Ovary (tissue), 10 donors: Measurements from ENCODE around the gene ZNF772. TPM values are rescaled to one million over a fixed set of nuclear protein-coding genes. Genes with fewer than 3 reads are reported as not detected.
"Not testable (repeated sequence)": the region's sequence is repeated elsewhere in the genome, so short reads cannot be mapped to it uniquely, and the experiment has no call there.

Source experiments
- DNase-seq, 5 donors: peaks; one replicate each; pipeline ENCODE4 v3.0.0-alpha.2; 2019 to 2020
- H3K27ac ChIP-seq, 2 donors: fragments of 200-600 bp; one replicate each; pipeline versions ENCODE4 v1.5.1 to v1.8.0; 2019 to 2022
- H3K27me3 ChIP-seq: fragments of 200-600 bp; one replicate; pipeline ENCODE4 v1.8.0; 2022
- H3K36me3 ChIP-seq: fragments of 200-600 bp; sonication (generic); one replicate; pipeline ENCODE4 v1.5.1; 2019
- H3K4me1 ChIP-seq: one replicate; pipeline ENCODE4 v1.8.1; 2013; ENCODE audit warnings: mild to moderate bottlenecking, moderate library complexity; ENCODE audit not compliant: insufficient read depth
- H3K4me3 ChIP-seq: fragments of 200-600 bp; sonication (generic); one replicate; pipeline ENCODE4 v1.5.1; 2017
- H3K9me3 ChIP-seq, 2 donors: fragments of 200-600 bp in 1 of 2; sonication (generic) in 1 of 2; one replicate each; pipeline versions ENCODE4 v1.5.1 to v1.8.1; 2013 to 2019; ENCODE audit warnings: mild to moderate bottlenecking in 1 of 2, moderate library complexity in 1 of 2
- EP300 ChIP-seq: sonication (generic); formaldehyde crosslinking; IDR thresholded peaks from one replicate; pipeline ENCODE4 v1.6.1; 2017; ENCODE audit warnings: antibody characterized with exemption
- POLR2A ChIP-seq: fragments of 450-650 bp; IDR thresholded peaks from one replicate; pipeline ENCODE4 v1.6.1; 2017; ENCODE audit warnings: antibody characterized with exemption, mild to moderate bottlenecking, moderate library complexity
- WGBS, 3 donors: extraction: QIAGEN DNeasy Blood & Tissue Kit in 1 of 3; methylation state at CpG; one replicate each; pipeline versions ENCODE4 v1.1.5 to v1.1.7; 2013 to 2017; 5-methylcytosine and 5-hydroxymethylcytosine counted together
- intact Hi-C, 4 donors: fragments of 100-400 bp; cut with DNase I; formaldehyde crosslinking; loops; one replicate each; pipeline versions ENCODE4 v1.11.0 to v1.15.1; 2022 to 2023
- long read RNA-seq, 3 donors: library from polyadenylated mRNA in 2 of 3; unstranded in 2 of 3; transcript quantifications; one replicate each; pipeline ENCODE4 v2.0.0 and lab custom pipeline, GENCODE V29; 2021 to 2026
- polyA plus RNA-seq, 2 donors: library from polyadenylated mRNA; stranded (reverse); fragments of 200-250 nt in 1 of 2; fragments of 350-450 nt in 1 of 2; fragmentation: Illumina TruSeq in 1 of 2; extraction: RNeasy Lipid Tissue Mini Kit (QIAGEN cat#74804) in 1 of 2; gene quantifications; one replicate each; pipeline ENCODE4 v1.2.3, GENCODE V29; 2013 to 2014
- total RNA-seq, 7 donors: library from RNA; depleted of rRNA in 2 of 7; stranded (reverse); fragments of >200 nt in 2 of 7; fragmentation: NEBNext Ultra II Directional in 3 of 7; extraction: Animal tissue kit (Norgen Biotek cat#: 25700) in 3 of 7; gene quantifications; one replicate each; pipeline versions ENCODE4 v1.1.0 to v1.2.4, GENCODE V29; 2016 to 2023
- TF ChIP-seq, protein P1 (sequence below), 3 donors: fragments of 450-650 bp in 2 of 3; fragments of 200-600 bp in 1 of 3; IDR thresholded peaks; one replicate each; pipeline versions ENCODE4 v1.5.1 to v1.8.0; 2016 to 2022; ENCODE audit warnings: antibody characterized with exemption in 3 of 3, mild to moderate bottlenecking in 1 of 3
- donor health status: DM: no; HTN: no; CAD: no; lungs with moderate emphysema.
- donor health status: DM: no; HTN: no; CAD: no.
- donor health status: Bipolar disorder and iron deficiency.
- donor health status: DM: yes; HTN: yes; CAD: no.
- donor health status: DM: no; HTN: no; CAD: no.
- donor health status: DM: yes; HTN: yes; CAD: no.

Gene ZNF772
- total RNA-seq: 10 to 100 TPM in 6 of 7 donors, 1 to 10 TPM in 1; 6.5 to 23.0 (median 15.8) TPM
- polyA plus RNA-seq: 1 to 10 TPM; 3.3 to 6.8 TPM
- long read RNA-seq, donor 1, transcript ZNF772-206 (3 exons, 737 nt): major isoform, 8 of 11 reads
- long read RNA-seq, donor 1, partial matches to known transcripts: 0 of 11 reads
- long read RNA-seq, donor 1, other reads (novel, unspliced or antisense): 0 of 11 reads
- long read RNA-seq, donor 2, partial matches to known transcripts: 11 of 13 reads
- long read RNA-seq, donor 2, other reads (novel, unspliced or antisense): 0 of 13 reads
- long read RNA-seq, donor 3, transcript ZNF772-203 (3 exons, 1,601 nt): major isoform, 7 of 14 reads
- long read RNA-seq, donor 3, transcript ZNF772-202 (4 exons, 1,799 nt): minor isoform, 5 of 14 reads
- long read RNA-seq, donor 3, partial matches to known transcripts: 0 of 14 reads
- long read RNA-seq, donor 3, other reads (novel, unspliced or antisense): 2 of 14 reads

DNA sequence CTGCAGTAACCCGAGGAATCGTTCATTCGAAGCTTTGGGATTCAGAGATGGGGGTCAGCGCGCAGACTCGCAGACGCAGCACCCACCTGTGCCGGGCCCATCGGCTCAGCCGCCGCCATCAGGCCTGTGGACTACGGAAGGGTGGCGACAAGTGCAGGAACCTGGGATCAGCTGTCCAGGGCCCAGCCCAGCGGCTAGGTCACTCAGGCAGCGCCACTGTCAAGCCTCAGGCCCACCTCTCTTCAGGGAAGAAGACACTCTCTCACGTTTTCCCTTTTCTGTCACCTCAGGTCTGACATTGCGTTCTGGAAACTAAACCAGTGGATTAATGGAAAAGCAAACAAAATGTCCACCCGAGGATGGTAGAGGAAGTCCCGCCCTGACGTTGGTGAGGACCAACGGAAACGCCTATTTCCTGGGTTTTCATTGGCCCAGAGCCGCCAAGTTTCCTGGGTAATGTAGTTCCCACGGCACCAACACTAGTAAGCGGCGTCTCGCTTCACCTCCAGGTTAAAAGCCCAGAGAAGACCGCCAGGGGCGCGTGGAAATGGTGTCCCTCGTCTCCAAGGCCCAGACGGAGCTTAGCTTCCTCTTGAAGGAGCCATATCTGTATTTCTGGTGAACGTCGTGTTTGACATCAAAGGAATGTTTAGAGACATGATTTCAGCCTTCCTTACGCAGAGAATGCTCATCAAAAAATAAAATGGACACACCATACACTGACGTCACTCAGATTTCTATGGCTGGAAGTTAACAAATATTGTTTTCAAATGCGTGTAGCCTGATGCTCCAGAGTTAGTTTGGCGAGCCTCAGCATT, at the start of gene ZNF772:
ZNF772 (minus strand) TSS at position 376 of the 818 bp plus-strand sequence; CDS start at position 119, 257 bp downstream.
- TF ChIP-seq EP300 (no peak), POLR2A (no peak)
- TF ChIP-seq, protein P1, sequence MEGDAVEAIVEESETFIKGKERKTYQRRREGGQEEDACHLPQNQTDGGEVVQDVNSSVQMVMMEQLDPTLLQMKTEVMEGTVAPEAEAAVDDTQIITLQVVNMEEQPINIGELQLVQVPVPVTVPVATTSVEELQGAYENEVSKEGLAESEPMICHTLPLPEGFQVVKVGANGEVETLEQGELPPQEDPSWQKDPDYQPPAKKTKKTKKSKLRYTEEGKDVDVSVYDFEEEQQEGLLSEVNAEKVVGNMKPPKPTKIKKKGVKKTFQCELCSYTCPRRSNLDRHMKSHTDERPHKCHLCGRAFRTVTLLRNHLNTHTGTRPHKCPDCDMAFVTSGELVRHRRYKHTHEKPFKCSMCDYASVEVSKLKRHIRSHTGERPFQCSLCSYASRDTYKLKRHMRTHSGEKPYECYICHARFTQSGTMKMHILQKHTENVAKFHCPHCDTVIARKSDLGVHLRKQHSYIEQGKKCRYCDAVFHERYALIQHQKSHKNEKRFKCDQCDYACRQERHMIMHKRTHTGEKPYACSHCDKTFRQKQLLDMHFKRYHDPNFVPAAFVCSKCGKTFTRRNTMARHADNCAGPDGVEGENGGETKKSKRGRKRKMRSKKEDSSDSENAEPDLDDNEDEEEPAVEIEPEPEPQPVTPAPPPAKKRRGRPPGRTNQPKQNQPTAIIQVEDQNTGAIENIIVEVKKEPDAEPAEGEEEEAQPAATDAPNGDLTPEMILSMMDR (IDR thresholded peaks at IDR 0.05): peak in 2 of 3 donors; percentile 39 to 63
- Histone ChIP-seq H3K4me1 (no peaks in the 10 kb centered on the region), H3K36me3 (no peaks in the 10 kb centered on the region), H3K9me3 (peaks cover 21 to 42% of the 10 kb centered on the region in 2 donors), H3K27ac (peak within 1 kb of the TSS in 1 of 2 donors; percentile 68), H3K27me3 (no peaks in the 10 kb centered on the region), H3K4me3 (peak within 1 kb of the TSS; percentile 64)
- peak; percentile 87 to 90 (median 88) for DNase-seq
- intact Hi-C loops: no loop called here
- WGBS, 3 donors: 6 to 7% (median 6%) methylated on average over 38 of the region's 38 CpGs

- WGBS, 3 donors: 78 to 86% (median 85%) methylated on average over 4 of the region's 4 CpGs
- not testable (repeated sequence) for H3K36me3 ChIP-seq, DNase-seq
Measured at GRCh38 chr19:57518021-57518420, 40.7 kb upstream of the ZNF772 start.

DNA sequence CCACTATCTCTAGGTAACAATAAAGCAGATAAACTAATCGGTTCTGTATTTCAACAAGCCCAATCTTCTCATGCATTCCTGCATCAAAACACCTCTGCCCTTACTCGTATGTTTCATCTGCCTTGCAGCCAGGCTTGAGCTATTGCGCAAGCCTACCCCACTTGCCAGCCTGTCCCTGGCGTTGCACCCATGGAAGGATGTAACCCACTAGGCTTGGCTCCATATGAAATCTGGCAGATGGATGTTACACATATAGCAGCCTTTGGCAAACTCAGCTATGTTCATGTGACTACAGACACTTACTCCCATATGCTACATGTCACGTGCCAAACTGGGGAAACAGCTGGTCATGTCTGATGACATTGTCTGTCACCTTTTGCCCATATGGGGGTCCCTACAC, 37.9 kb upstream of the ZNF772 start:
- TF ChIP-seq POLR2A (no peak), EP300 (no peak)
- TF ChIP-seq, protein P1 (IDR thresholded peaks at IDR 0.05): no peak
- WGBS, 3 donors: 84 to 97% (median 95%) methylated on average over 5 of the region's 5 CpGs
- H3K4me3 ChIP-seq: no peak overlapping the region
- peaks cover 0 to 23% of the 10 kb centered on the region in 2 donors for H3K9me3 ChIP-seq
- no peaks in the 10 kb centered on the region for H3K36me3 ChIP-seq
- intact Hi-C loops: no loop called here
- H3K27me3 ChIP-seq: no peaks in the 10 kb centered on the region
- no peak overlapping the region for H3K27ac ChIP-seq
- no peak for DNase-seq
- H3K4me1 ChIP-seq: no peaks in the 10 kb centered on the region

More at GRCh38 chr19:57518021-57518420, 40.7 kb upstream of the ZNF772 start:
- peaks cover 0 to 20% of the 10 kb centered on the region in 2 donors for H3K9me3 ChIP-seq
- intact Hi-C loops, H3K4me1 ChIP-seq, H3K27me3 ChIP-seq, H3K4me3 ChIP-seq, H3K27ac ChIP-seq: not testable (repeated sequence)

DNA sequence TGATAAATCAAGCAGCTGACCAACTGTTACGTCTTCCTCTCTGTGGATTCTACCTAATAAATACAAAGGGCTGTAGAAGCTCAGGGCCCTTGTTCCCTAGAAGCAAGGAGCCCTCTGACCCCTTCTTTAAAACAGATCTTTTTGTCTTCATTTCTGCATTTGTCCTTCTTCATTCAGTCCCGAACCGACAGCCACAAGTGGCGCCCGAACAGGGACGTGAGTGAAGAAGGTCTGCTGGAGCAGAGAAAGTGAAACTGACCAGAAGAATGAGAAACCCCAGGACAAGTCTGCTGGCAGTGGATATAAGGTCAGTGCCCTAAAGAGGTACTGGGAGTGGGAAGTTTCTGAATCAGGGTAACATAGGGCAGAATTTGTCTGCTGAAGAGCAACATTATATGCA, 35.5 kb upstream of the ZNF772 start:
- H3K4me1 ChIP-seq: no peaks in the 10 kb centered on the region
- DNase-seq: no peak
- H3K27ac ChIP-seq: no peak overlapping the region
- intact Hi-C loops: no loop called here
- H3K36me3 ChIP-seq: no peaks in the 10 kb centered on the region
- no peaks in the 10 kb centered on the region for H3K27me3 ChIP-seq
- no peak for TF ChIP-seq POLR2A
- TF ChIP-seq, protein P1 (IDR thresholded peaks at IDR 0.05): no peak
- no peak for TF ChIP-seq EP300
- H3K9me3 ChIP-seq: peaks cover 0 to 23% of the 10 kb centered on the region in 2 donors
- WGBS, 3 donors: 93 to 96% (median 93%) methylated on average over 6 of the region's 6 CpGs
- H3K4me3 ChIP-seq: no peak overlapping the region
